VCaP (cell line): ENCODE results near the gene ITGAE.
"Not testable (repeated sequence)": the region's sequence is repeated elsewhere in the genome, so short reads cannot be mapped to it uniquely, and the experiment has no call there.

Experiments
- H3K27ac ChIP-seq: fragments of 450-650 bp; 2 replicates; pipeline ENCODE4 v1.5.1; 2017
- CTCF ChIP-seq: fragments of 450-650 bp; conservative IDR thresholded peaks from 2 replicates; pipeline ENCODE4 v1.5.1; 2017; ENCODE audit warnings: mild to moderate bottlenecking, moderate library complexity

Gene ITGAE

GRCh38 chr17:3798273-3799180 is 2.5 kb downstream of the ITGAE start:
- TF ChIP-seq CTCF = no peak
- no peak overlapping the region for H3K27ac ChIP-seq

GRCh38 chr17:3796822-3797170 is 4.2 kb downstream of the ITGAE start:
- TF ChIP-seq CTCF = no peak
- no peak overlapping the region for H3K27ac ChIP-seq

GRCh38 chr17:3796110-3796821 is 4.7 kb downstream of the ITGAE start:
- no peak for TF ChIP-seq CTCF
- no peak overlapping the region for H3K27ac ChIP-seq

GRCh38 chr17:3795390-3796102 is 5.4 kb downstream of the ITGAE start:
- no peak overlapping the region for H3K27ac ChIP-seq
- TF ChIP-seq CTCF = no peak

- H3K27ac ChIP-seq = no peak overlapping the region
Observed at GRCh38 chr17:3794557-3795389, 6.2 kb downstream of the ITGAE start.

GRCh38 chr17:3794152-3794551 is 6.8 kb downstream of the ITGAE start:
- not testable (repeated sequence) for H3K27ac ChIP-seq

More at GRCh38 chr17:3794557-3795389, 6.2 kb downstream of the ITGAE start:
- no peak for TF ChIP-seq CTCF

- not testable (repeated sequence) for H3K27ac ChIP-seq
Observed at GRCh38 chr17:3793258-3793657, 7.7 kb downstream of the ITGAE start.

- peak overlapping the region; percentile 38 for H3K27ac ChIP-seq
Observed at GRCh38 chr17:3792481-3792880, 8.5 kb downstream of the ITGAE start.

More at GRCh38 chr17:3792481-3792880, 8.5 kb downstream of the ITGAE start:
- no peak for TF ChIP-seq CTCF
